T-helper 22 cell (primary cell): Measurements from ENCODE around the gene PRDM5.

Source experiments
- DNase-seq: peaks from one replicate; pipeline ENCODE4 v3.0.0-alpha.2; 2020; ENCODE audit warnings: low read depth

The PRDM5 gene

GRCh38 chr4:120855307-120856001 is 67.1 kb downstream of the PRDM5 start:
- DNase-seq, result no peak

GRCh38 chr4:120853161-120853935 is 69.2 kb downstream of the PRDM5 start:
- no peak for DNase-seq

GRCh38 chr4:120850018-120850599 is 72.4 kb downstream of the PRDM5 start:
- DNase-seq, result no peak

GRCh38 chr4:120847019-120847582 is 75.4 kb downstream of the PRDM5 start:
- no peak for DNase-seq

GRCh38 chr4:120844528-120844921 is 78.0 kb downstream of the PRDM5 start:
- DNase-seq, result no peak

- DNase-seq, result no peak
Measured at GRCh38 chr4:120843849-120844527, 78.5 kb downstream of the PRDM5 start.

- no peak for DNase-seq
Measured at GRCh38 chr4:120842031-120842430, 80.5 kb downstream of the PRDM5 start.

GRCh38 chr4:120841580-120841979 is 80.9 kb downstream of the PRDM5 start:
- DNase-seq, result no peak

GRCh38 chr4:120839974-120840751 is 82.4 kb downstream of the PRDM5 start:
- DNase-seq, result no peak

GRCh38 chr4:120839334-120839973 is 83.1 kb downstream of the PRDM5 start:
- DNase-seq, result no peak

- no peak for DNase-seq
Measured at GRCh38 chr4:120838784-120839183, 83.7 kb downstream of the PRDM5 start.

- DNase-seq, result no peak
Measured at GRCh38 chr4:120837656-120838055, 84.9 kb downstream of the PRDM5 start.

- no peak for DNase-seq
Measured at GRCh38 chr4:120835342-120835741, 87.2 kb downstream of the PRDM5 start.

- DNase-seq, result no peak
Measured at GRCh38 chr4:120830204-120830603, 92.3 kb downstream of the PRDM5 start.

- DNase-seq, result no peak
Measured at GRCh38 chr4:120829113-120829831, 93.3 kb downstream of the PRDM5 start.

GRCh38 chr4:120826853-120827252 is 95.7 kb downstream of the PRDM5 start:
- no peak for DNase-seq

GRCh38 chr4:120826449-120826848 is 96.1 kb downstream of the PRDM5 start:
- DNase-seq, result no peak

- DNase-seq, result no peak
Measured at GRCh38 chr4:120824946-120825345, 97.6 kb downstream of the PRDM5 start.

GRCh38 chr4:120821977-120822376 is 100.5 kb downstream of the PRDM5 start:
- DNase-seq, result no peak

GRCh38 chr4:120821029-120821428 is 101.5 kb downstream of the PRDM5 start:
- DNase-seq, result no peak
